Skin of body (tissue), 3 donors: ENCODE results near the gene ZDHHC5. TPM values are rescaled to one million over a fixed set of nuclear protein-coding genes. Genes with fewer than 3 reads are reported as not detected.

Source experiments
- DNase-seq: peaks from one replicate; lab custom pipeline; 2025; lab: John Stamatoyannopoulos, UW
- small RNA-seq: library from RNA; depleted of rRNA; stranded (forward); fragments of <200 nt; gene quantifications from one replicate; pipeline ENCODE3, GENCODE V24; 2014; ENCODE audit warnings: low replicate concordance
- total RNA-seq: library from RNA; depleted of rRNA; stranded (reverse); fragments of >200 nt; gene quantifications from one replicate; pipeline ENCODE4 v1.2.3, GENCODE V29; 2014

ZDHHC5 gene
- total RNA-seq, 1 donor from 2014 or later: 23.8 TPM

DNA sequence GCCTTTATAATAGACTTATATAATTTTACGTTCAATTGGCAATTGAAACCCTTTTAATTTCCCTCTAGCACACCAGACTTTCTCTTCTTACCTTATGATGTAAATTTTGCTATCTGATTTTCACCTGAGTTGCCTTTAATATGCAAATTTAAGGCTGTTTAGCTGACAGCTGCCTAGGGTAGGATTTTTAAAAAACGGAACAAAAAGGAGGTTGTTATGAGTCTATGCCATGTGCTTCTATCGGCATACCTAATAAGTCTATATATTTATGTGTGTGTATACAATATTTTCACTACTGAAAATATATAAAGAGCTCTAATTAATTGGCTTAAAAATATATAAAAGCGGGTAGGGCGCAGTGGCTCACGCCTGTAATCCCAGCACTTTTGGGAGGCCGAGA lies 61.6 kb downstream of the ZDHHC5 start:
- no peak for DNase-seq

- DNase-seq: no peak
Observed at GRCh38 chr11:57732661-57733060, 64.7 kb downstream of the ZDHHC5 start.

GRCh38 chr11:57735619-57736298 lies 67.8 kb downstream of the ZDHHC5 start:
- no peak for DNase-seq

- DNase-seq: peak; percentile 97
Observed at GRCh38 chr11:57741132-57742086, 73.5 kb downstream of the ZDHHC5 start, which contains the start of gene SELENOH. Gene SELENOH (plus strand): TSS chr11:57741491. CDS start chr11:57741596, 105 bp downstream.

GRCh38 chr11:57742087-57742452 lies 74.2 kb downstream of the ZDHHC5 start:
- no peak for DNase-seq

DNA sequence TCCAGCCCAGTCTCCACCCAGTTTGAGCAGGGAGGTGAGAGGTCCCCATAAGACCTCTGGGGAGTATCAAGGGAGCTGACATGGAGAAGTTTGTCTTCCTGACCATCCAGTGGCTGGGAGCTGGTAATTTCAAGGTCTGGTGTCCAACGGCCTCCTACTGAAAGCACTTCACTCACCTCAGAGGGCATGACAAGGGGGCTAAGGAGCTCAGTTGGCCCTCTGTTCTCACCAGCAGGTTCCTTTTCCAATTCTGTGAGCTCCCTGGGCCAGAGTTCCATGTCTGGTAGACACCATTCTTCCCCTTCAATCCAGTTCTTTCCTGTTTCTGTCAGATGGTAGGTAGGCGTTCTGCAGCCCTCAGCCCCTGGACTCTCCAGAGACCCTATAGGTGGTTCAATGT lies 76.4 kb downstream of the ZDHHC5 start:
- DNase-seq: no peak

DNA sequence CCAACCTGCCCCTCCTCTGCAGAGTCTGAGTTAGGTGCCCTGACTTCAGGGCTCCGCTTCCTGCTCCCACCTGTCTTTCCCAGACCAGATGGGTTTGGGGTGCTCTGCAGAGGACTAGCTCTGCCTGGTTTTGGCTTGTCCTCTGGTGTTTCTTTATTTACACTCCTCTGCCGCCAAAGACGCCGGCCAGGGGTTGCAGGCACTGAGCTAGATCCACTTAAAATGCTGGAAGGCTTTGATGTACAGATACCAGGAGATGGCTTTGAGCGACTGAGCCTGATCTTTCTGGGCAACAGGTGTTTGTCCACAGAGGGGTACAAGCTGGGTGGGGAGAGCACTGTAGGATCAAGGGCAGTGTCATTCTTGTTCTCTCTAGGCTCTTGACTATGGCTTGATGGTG lies 77.3 kb downstream of the ZDHHC5 start:
- no peak for DNase-seq

GRCh38 chr11:57746920-57747319 lies 79.0 kb downstream of the ZDHHC5 start:
- DNase-seq: no peak

Small RNAs within 50 kb of the gene (small RNA-seq; reads per million reads assigned to genes)
- gene MIR130A: 644 reads per million, percentile 98 among the genes with 10 or more reads in this experiment
- not detected for gene TMX2-CTNND1

Other genes starting within 250 kb of the ZDHHC5 start
- gene SLC43A3, start 241.0 kb upstream of the ZDHHC5 start, total RNA-seq: 18.3 TPM
- gene RTN4RL2, start 207.6 kb upstream of the ZDHHC5 start, total RNA-seq: 0.49 TPM
- 11.7 TPM for gene SLC43A1, start 152.4 kb upstream of the ZDHHC5 start, total RNA-seq
- gene TIMM10, start 137.4 kb upstream of the ZDHHC5 start, total RNA-seq: 21.0 TPM
- 7.9 TPM for gene SMTNL1, start 130.5 kb upstream of the ZDHHC5 start, total RNA-seq
- 9.9 TPM for gene UBE2L6, start 100.4 kb upstream of the ZDHHC5 start, total RNA-seq
- gene SERPING1, start 70.4 kb upstream of the ZDHHC5 start, total RNA-seq: 23.5 TPM
- gene YPEL4, start 18.2 kb upstream of the ZDHHC5 start, total RNA-seq: 1.1 TPM
- 9.7 TPM for gene CLP1, start 10.4 kb upstream of the ZDHHC5 start, total RNA-seq
- 10.9 TPM for gene MED19, start 44.1 kb downstream of the ZDHHC5 start, total RNA-seq
- gene TMX2, start 44.5 kb downstream of the ZDHHC5 start, total RNA-seq: 33.8 TPM
- 38.1 TPM for gene SELENOH, start 73.4 kb downstream of the ZDHHC5 start, total RNA-seq
- gene BTBD18, start 83.7 kb downstream of the ZDHHC5 start, total RNA-seq: not detected
- gene CTNND1, start 93.7 kb downstream of the ZDHHC5 start, total RNA-seq: 191 TPM